ENCODE measurements around the gene DYDC1. TPM values are rescaled to one million over a fixed set of nuclear protein-coding genes. Genes with fewer than 3 reads are reported as not detected.

The DYDC1 gene
- total RNA-seq (ENCODE audit: low replicate concordance), result not detected in 2 replicates

GRCh38 chr10:80356563-80356988 lies at the start of gene DYDC1, which contains the start of gene DYDC2:
Gene DYDC1 (minus strand): TSS chr10:80356755. CDS start chr10:80352601, 4,154 bp downstream.
Gene DYDC2 (plus strand): TSS chr10:80356781. CDS start chr10:80362444, 5,663 bp downstream.
- H3K79me2 ChIP-seq (ENCODE audit: low read depth), result no peaks in the 10 kb centered on the region
- peak; percentile 94 for DNase-seq (ENCODE audit: low spot score)
- no peak within 1 kb of the TSS for H3K9ac ChIP-seq
- H3K4me1 ChIP-seq, result peaks cover 5% of the 10 kb centered on the region
- no peaks in the 10 kb centered on the region for H4K20me1 ChIP-seq (ENCODE audit: low read depth)
- peaks cover 20% of the 10 kb centered on the region for H3K27me3 ChIP-seq
- TF ChIP-seq EZH2phosphoT487 (IDR thresholded peaks at IDR 0.05) (no peak), EZH2 (IDR thresholded peaks at IDR 0.05) (no peak), CTCF (IDR thresholded peaks at IDR 0.05) (no peak)
- H3K9me3 ChIP-seq (ENCODE audit: low read depth), result no peaks in the 10 kb centered on the region
- H3K27ac Mint-ChIP-seq, result peak within 1 kb of the TSS; percentile 57
- peaks cover 9% of the 10 kb centered on the region for H3F3A ChIP-seq (ENCODE audit: low read depth)
- H3K27me3 Mint-ChIP-seq (ENCODE audit: insufficient read depth, low read depth), result peaks cover 14% of the 10 kb centered on the region
- peak within 1 kb of the TSS; percentile 89 for H3K4me3 Mint-ChIP-seq
- H3K9me3 Mint-ChIP-seq, result peaks cover 5% of the 10 kb centered on the region
- H3K36me3 ChIP-seq, result no peaks in the 10 kb centered on the region
- H3K4me3 ChIP-seq, result peak within 1 kb of the TSS; percentile 50
- H2AFZ ChIP-seq (replicated peaks), result peak within 1 kb of the TSS; percentile 89
- no peak within 1 kb of the TSS for H3K27ac ChIP-seq
- peaks cover 20% of the 10 kb centered on the region for H3K4me1 Mint-ChIP-seq
- H3K4me2 ChIP-seq, result peak within 1 kb of the TSS; percentile 80
- no peaks in the 10 kb centered on the region for H3K36me3 Mint-ChIP-seq

DNA sequence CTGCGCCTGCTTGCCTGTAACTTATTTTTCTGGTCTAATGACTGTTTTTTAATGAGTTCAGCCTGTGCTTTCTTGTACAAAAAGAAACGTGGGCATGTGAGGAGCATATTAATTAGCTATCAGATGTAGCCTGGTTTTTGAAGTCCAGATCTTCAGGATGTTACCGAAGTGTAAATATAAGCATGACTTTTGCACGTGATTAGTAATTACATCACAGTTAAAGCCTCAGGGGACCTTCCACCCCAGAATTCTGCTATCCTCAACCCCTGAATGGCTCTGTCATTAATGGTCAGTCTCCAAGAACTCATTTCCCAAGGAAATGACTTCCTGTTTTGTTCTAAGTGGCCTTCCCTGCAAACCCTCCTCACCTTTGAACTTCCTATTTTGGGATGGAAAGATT lies 49.6 kb upstream of the DYDC1 start:
- H3K27me3 ChIP-seq, result peaks cover 12% of the 10 kb centered on the region
- H4K20me1 ChIP-seq (ENCODE audit: low read depth), result peaks cover 22% of the 10 kb centered on the region
- peaks cover 27% of the 10 kb centered on the region for H3K79me2 ChIP-seq (ENCODE audit: low read depth)
- H3K27ac ChIP-seq, result no peak overlapping the region
- H3K9ac ChIP-seq, result no peak overlapping the region
- Mint-ChIP-seq H3K27me3 (ENCODE audit: insufficient read depth, low read depth) (peaks cover 6% of the 10 kb centered on the region), H3K27ac (peak overlapping the region; percentile 9), H3K9me3 (no peaks in the 10 kb centered on the region), H3K4me1 (peaks cover 40% of the 10 kb centered on the region), H3K4me3 (no peak overlapping the region), H3K36me3 (peaks cover 4% of the 10 kb centered on the region)
- H3F3A ChIP-seq (ENCODE audit: low read depth), result peaks cover 7% of the 10 kb centered on the region
- H2AFZ ChIP-seq (replicated peaks), result no peak overlapping the region
- no peaks in the 10 kb centered on the region for H3K36me3 ChIP-seq
- no peaks in the 10 kb centered on the region for H3K9me3 ChIP-seq (ENCODE audit: low read depth)
- no peak for DNase-seq (ENCODE audit: low spot score)
- H3K4me3 ChIP-seq, result no peak overlapping the region
- H3K4me1 ChIP-seq, result peaks cover 37% of the 10 kb centered on the region
- TF ChIP-seq EZH2 (IDR thresholded peaks at IDR 0.05), result no peak
- TF ChIP-seq CTCF (IDR thresholded peaks at IDR 0.05), result no peak
- no peak for TF ChIP-seq EZH2phosphoT487 (IDR thresholded peaks at IDR 0.05)
- H3K4me2 ChIP-seq, result no peak overlapping the region

DNA sequence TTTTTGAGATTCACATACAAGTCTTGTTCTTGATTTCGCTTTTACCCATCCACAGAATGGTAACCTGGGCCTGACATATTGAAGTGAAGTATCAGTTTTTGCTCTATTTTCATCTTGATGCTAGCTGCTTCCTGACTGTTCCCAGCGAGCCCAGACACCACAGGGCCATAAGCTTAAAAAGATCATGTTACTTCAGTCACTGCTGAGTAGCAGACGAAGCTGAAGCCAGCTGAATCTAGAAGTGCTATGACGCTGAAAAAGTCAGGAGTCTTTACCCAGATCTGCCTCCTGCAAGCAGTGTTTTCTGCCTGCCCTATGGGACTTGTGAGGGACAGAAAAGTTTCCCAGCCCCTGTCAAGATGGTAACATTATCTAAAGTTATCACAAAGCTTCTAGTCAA lies 49.1 kb upstream of the DYDC1 start:
- Histone ChIP-seq H3K4me1 (peaks cover 32% of the 10 kb centered on the region), H3K27ac (no peak overlapping the region), H3K79me2 (ENCODE audit: low read depth) (peaks cover 22% of the 10 kb centered on the region), H3K27me3 (peaks cover 12% of the 10 kb centered on the region), H2AFZ (replicated peaks) (no peak overlapping the region), H3K36me3 (no peaks in the 10 kb centered on the region), H4K20me1 (ENCODE audit: low read depth) (peaks cover 17% of the 10 kb centered on the region), H3F3A (ENCODE audit: low read depth) (peaks cover 7% of the 10 kb centered on the region), H3K4me3 (no peak overlapping the region), H3K9ac (no peak overlapping the region), H3K9me3 (ENCODE audit: low read depth) (no peaks in the 10 kb centered on the region), H3K4me2 (no peak overlapping the region)
- H3K27me3 Mint-ChIP-seq (ENCODE audit: insufficient read depth, low read depth), result peaks cover 6% of the 10 kb centered on the region
- TF ChIP-seq CTCF (IDR thresholded peaks at IDR 0.05), result no peak
- TF ChIP-seq EZH2 (IDR thresholded peaks at IDR 0.05), result no peak
- TF ChIP-seq EZH2phosphoT487 (IDR thresholded peaks at IDR 0.05), result no peak
- H3K27ac Mint-ChIP-seq, result no peak overlapping the region
- H3K9me3 Mint-ChIP-seq, result no peaks in the 10 kb centered on the region
- peak; percentile 58 for DNase-seq (ENCODE audit: low spot score)
- no peaks in the 10 kb centered on the region for H3K36me3 Mint-ChIP-seq
- H3K4me3 Mint-ChIP-seq, result no peak overlapping the region
- peaks cover 36% of the 10 kb centered on the region for H3K4me1 Mint-ChIP-seq
